Right atrium auricular region (tissue), 2 donors: ENCODE measurements around the gene WIPF3. TPM values are rescaled to one million over a fixed set of nuclear protein-coding genes. Genes with fewer than 3 reads are reported as not detected.

Source experiments
- DNase-seq: peaks from one replicate; pipeline ENCODE4 v3.0.0-alpha.2; 2019; ENCODE audit warnings: low spot score
- H3K27ac ChIP-seq, 2 donors: fragments of 200-600 bp; sonication (generic); 1 replicate in 1 of 2; 2 replicates in 1 of 2; pipeline ENCODE4 v1.5.1; 2016 to 2019
- H3K27me3 ChIP-seq, 2 donors: fragments of 200-600 bp; sonication (generic); one replicate each; pipeline versions ENCODE4 v1.5.1 to v1.6.0; 2017 to 2019
- H3K36me3 ChIP-seq: fragments of 200-600 bp; sonication (generic); one replicate; pipeline ENCODE4 v1.5.1; 2016
- H3K4me1 ChIP-seq, 2 donors: fragments of 200-600 bp; sonication (generic); one replicate each; pipeline versions ENCODE4 v1.5.1 to v1.6.0; 2017 to 2019
- H3K4me3 ChIP-seq, 2 donors: fragments of 200-600 bp; sonication (generic); 1 replicate in 1 of 2; 2 replicates in 1 of 2; pipeline ENCODE4 v1.5.1; 2017 to 2019; ENCODE audit warnings: mild to moderate bottlenecking in 1 of 2, moderate library complexity in 1 of 2
- H3K9me3 ChIP-seq, 2 donors: fragments of 200-600 bp; sonication (generic); one replicate each; pipeline ENCODE4 v1.5.1; 2019
- CTCF ChIP-seq, 2 donors: fragments of 200-600 bp; sonication (generic); IDR thresholded peaks; one replicate each; pipeline ENCODE4 v1.5.1; 2019; ENCODE audit warnings: antibody characterized with exemption in 2 of 2
- total RNA-seq, 2 donors: library from RNA; depleted of rRNA; stranded (reverse); fragments of >200 nt; gene quantifications; one replicate each; pipeline ENCODE4 v1.1.0, GENCODE V29; 2016

The WIPF3 gene
- total RNA-seq, 2 donors from 2014 or later, result 1.3 to 2.9 TPM

GRCh38 chr7:29894256-29894655 is 87.9 kb downstream of the WIPF3 start:
- Histone ChIP-seq H3K27ac (no peak overlapping the region), H3K9me3 (no peaks in the 10 kb centered on the region), H3K4me1 (no peaks in the 10 kb centered on the region), H3K27me3 (no peaks in the 10 kb centered on the region), H3K4me3 (no peak overlapping the region), H3K36me3 (no peaks in the 10 kb centered on the region)
- no peak for DNase-seq
- no peak for TF ChIP-seq CTCF (IDR thresholded peaks at IDR 0.05)

GRCh38 chr7:29895559-29895958 is 89.3 kb downstream of the WIPF3 start:
- H3K36me3 ChIP-seq, result no peaks in the 10 kb centered on the region
- H3K27me3 ChIP-seq, result no peaks in the 10 kb centered on the region
- H3K27ac ChIP-seq, result no peak overlapping the region
- TF ChIP-seq CTCF (IDR thresholded peaks at IDR 0.05), result no peak
- H3K9me3 ChIP-seq, result no peaks in the 10 kb centered on the region
- no peaks in the 10 kb centered on the region for H3K4me1 ChIP-seq
- no peak for DNase-seq
- no peak overlapping the region for H3K4me3 ChIP-seq

- H3K27ac ChIP-seq, result no peak overlapping the region
- H3K4me1 ChIP-seq, result no peaks in the 10 kb centered on the region
- H3K9me3 ChIP-seq, result no peaks in the 10 kb centered on the region
- no peak for DNase-seq
- no peaks in the 10 kb centered on the region for H3K36me3 ChIP-seq
- no peak overlapping the region for H3K4me3 ChIP-seq
- TF ChIP-seq CTCF (IDR thresholded peaks at IDR 0.05), result no peak
- H3K27me3 ChIP-seq, result no peaks in the 10 kb centered on the region
Observed at GRCh38 chr7:29896685-29897411, 90.5 kb downstream of the WIPF3 start.

GRCh38 chr7:29898301-29898700 is 92.0 kb downstream of the WIPF3 start:
- H3K9me3 ChIP-seq, result no peaks in the 10 kb centered on the region
- H3K27ac ChIP-seq, result no peak overlapping the region
- H3K36me3 ChIP-seq, result no peaks in the 10 kb centered on the region
- no peak for TF ChIP-seq CTCF (IDR thresholded peaks at IDR 0.05)
- DNase-seq, result no peak
- no peaks in the 10 kb centered on the region for H3K4me1 ChIP-seq
- no peak overlapping the region for H3K4me3 ChIP-seq
- H3K27me3 ChIP-seq, result no peaks in the 10 kb centered on the region

GRCh38 chr7:29900745-29901144 is 94.4 kb downstream of the WIPF3 start:
- Histone ChIP-seq H3K27me3 (no peaks in the 10 kb centered on the region), H3K36me3 (peaks cover 9% of the 10 kb centered on the region), H3K4me3 (no peak overlapping the region), H3K27ac (no peak overlapping the region), H3K4me1 (no peaks in the 10 kb centered on the region), H3K9me3 (peaks cover 0 to 5% of the 10 kb centered on the region in 2 donors)
- DNase-seq, result no peak
- no peak for TF ChIP-seq CTCF (IDR thresholded peaks at IDR 0.05)
